ENCODE data around the gene RPRD2.

- TF ChIP-seq CTCF (optimal IDR thresholded peaks at IDR 0.05 in 1 of 3, IDR thresholded peaks at IDR 0.05 in 1 of 3, conservative IDR thresholded peaks at IDR 0.05 in 1 of 3; ENCODE audit: extremely low read depth in 1 of 3, insufficient read depth in 2 of 3, low read length in 3 of 3) (no peak), EZH2 (IDR thresholded peaks at IDR 0.05; ENCODE audit: low read length) (no peak)
Observed at GRCh38 chr1:150513351-150513791, 149.4 kb downstream of the RPRD2 start.

Measured in keratinocyte (primary cell).